ENCODE measurements around the gene EHBP1L1. TPM values are rescaled to one million over a fixed set of nuclear protein-coding genes. Genes with fewer than 3 reads are reported as not detected.

The EHBP1L1 gene
- total and polyA plus RNA-seq, 2 of the 8 experiments (the other 6 are each of a cell fraction or from before 2014, with no cell fraction given), result 4.3 to 6.6 TPM

DNA sequence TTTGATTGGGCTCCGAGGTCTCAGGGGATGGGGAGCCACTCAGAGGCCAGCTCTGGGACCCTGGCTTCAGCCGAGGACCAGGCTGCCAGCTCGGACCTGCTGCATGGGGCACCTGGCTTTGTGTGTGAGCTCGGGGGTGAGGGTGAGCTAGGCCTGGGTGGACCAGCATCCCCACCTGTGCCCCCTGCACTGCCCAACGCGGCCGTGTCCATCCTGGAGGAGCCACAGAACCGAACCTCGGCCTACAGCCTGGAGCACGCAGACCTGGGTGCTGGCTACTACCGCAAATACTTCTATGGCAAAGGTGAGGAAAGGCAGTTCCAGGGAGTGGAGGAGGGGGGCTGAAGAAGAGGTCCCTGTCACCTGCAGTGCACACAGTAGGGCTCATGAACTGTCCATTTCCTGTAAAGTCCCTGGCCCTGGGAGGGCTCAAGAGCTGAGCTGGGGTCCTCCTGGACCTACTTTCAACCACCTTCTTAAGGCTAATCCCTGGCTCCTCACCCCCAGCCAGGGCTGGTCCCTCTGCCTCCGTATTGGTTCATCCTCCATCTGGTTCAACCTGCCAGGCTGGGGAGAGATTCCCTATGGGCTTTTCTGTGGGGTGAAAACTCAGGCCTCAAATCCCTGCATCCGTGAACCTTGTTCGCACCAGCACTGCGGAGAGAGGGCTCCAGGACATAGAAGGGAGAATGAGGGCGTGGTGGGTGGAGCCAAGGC, 65.6 kb downstream of the EHBP1L1 start:
- no peaks in the 10 kb centered on the region for H3K79me2 ChIP-seq (ENCODE audit: control insufficient read depth in 1 of 2, insufficient read depth in 2 of 2, low read length in 2 of 2)
- FAIRE-seq (no peak), DNase-seq (ENCODE audit: low read depth in 1 of 2, low spot score in 2 of 2) (no peak)
- H3K9me3 ChIP-seq (ENCODE audit: insufficient read depth in 2 of 2, low read depth in 1 of 2, low read length in 1 of 2), result no peaks in the 10 kb centered on the region
- H3K27me3 ChIP-seq (replicated peaks in 1 of 4; ENCODE audit: control insufficient read depth in 3 of 4, extremely low read depth in 1 of 4, insufficient read depth in 3 of 4, low read length in 3 of 4), result peaks cover 0 to 4% (median 2%) of the 10 kb centered on the region in 4 experiments; a peak in 3 of 7 replicates
- peak overlapping the region; percentile 52; the same call in 1 of the 2 replicates for H2AFZ ChIP-seq (ENCODE audit: low read length)
- 0 out of 2 replicates have a peak overlapping the region, but pooled peaks have one; percentile 21 for H2BK20ac ChIP-seq (ENCODE audit: low read length)
- no peak overlapping the region for H3K23ac ChIP-seq (ENCODE audit: insufficient read length)
- ChIA-PET POLR2A (ENCODE audit: partially characterized antibody) (interaction anchor here (0.5 to 6.0 kb wide), 8 partner anchors 11 to 217 kb away, joined by 3 to 56 read pairs (median 6); partner anchors contain the start of genes CFL1 and RELA), CTCF (ENCODE audit: partially characterized antibody) (interaction anchor here (0.7 to 2.4 kb wide), 13 partner anchors 9 to 983 kb away, joined by 3 to 12 read pairs (median 4); partner anchors contain the start of genes AP5B1 and KAT5)
- H2BK120ac ChIP-seq (replicated peaks; ENCODE audit: low read depth, low read length), result no peak overlapping the region
- no peak overlapping the region; the same call in 1 of the 2 replicates for H3K18ac ChIP-seq (ENCODE audit: extremely low read depth, low read length)
- H3K4ac ChIP-seq (replicated peaks; ENCODE audit: insufficient read length, low read depth, low read length), result no peak overlapping the region
- H4K20me1 ChIP-seq (replicated peaks in 1 of 2; ENCODE audit: control insufficient read depth in 1 of 2, insufficient read depth in 2 of 2, low read length in 2 of 2), result peaks cover 0 to 11% of the 10 kb centered on the region in 2 experiments
- H4K8ac ChIP-seq (ENCODE audit: extremely low read depth, insufficient read depth, low read length), result peak overlapping the region; percentile 17; the same call in 1 of the 2 replicates
- H2BK12ac ChIP-seq (ENCODE audit: low read depth, low read length), result peak overlapping the region; percentile 80; the same call in 1 of the 2 replicates
- 75% methylated on average over 16 of the region's 16 CpGs; no CpG with 5 or more reads in 1 of the 2 experiments for WGBS, 2 experiments (ENCODE audit: extremely low coverage in 1 of 2, insufficient coverage in 1 of 2, insufficient read length in 1 of 2, insufficient replicate concordance in 2 of 2, low coverage in 1 of 2, low lambda C conversion rate in 2 of 2, missing lambda C conversion rate in 1 of 2)
- H3K14ac ChIP-seq (ENCODE audit: insufficient read length), result no peak overlapping the region
- no peaks in the 10 kb centered on the region; the same call in 1 of the 2 replicates for H3K79me1 ChIP-seq (ENCODE audit: low read depth, low read length)
- H2BK15ac ChIP-seq (ENCODE audit: low read length), result no peak overlapping the region
- peaks cover 0 to 6% (median 2%) of the 10 kb centered on the region in 4 experiments; a peak in 3 of 8 replicates for H3K36me3 ChIP-seq (ENCODE audit: control insufficient read depth in 2 of 4, insufficient read depth in 4 of 4, low read length in 3 of 4)
- H3K27ac ChIP-seq (ENCODE audit: low read depth, low read length), result no peak overlapping the region
- peaks cover 8% of the 10 kb centered on the region; the same call in 1 of the 2 replicates for H3K23me2 ChIP-seq (ENCODE audit: low read depth, low read length)
- H3K4me1 ChIP-seq (replicated peaks in 1 of 4; ENCODE audit: control insufficient read depth in 3 of 4, insufficient read depth in 4 of 4, low read length in 3 of 4), result peaks cover 3 to 36% (median 22%) of the 10 kb centered on the region in 4 experiments
- peak overlapping the region; percentile 86 for H4K5ac ChIP-seq (ENCODE audit: insufficient read length, low read depth, low read length)
- peak overlapping the region; percentile 40; the same call in 1 of the 2 replicates for H2BK5ac ChIP-seq (ENCODE audit: low read depth, low read length)
- H3K4me2 ChIP-seq (ENCODE audit: insufficient read depth in 1 of 2, low read depth in 2 of 2, low read length in 2 of 2), result peak overlapping the region; percentile 77 to 98
- H3K9ac ChIP-seq (replicated peaks in 1 of 4; ENCODE audit: extremely low read depth in 1 of 4, low read depth in 3 of 4, low read length in 3 of 4), result no peak overlapping the region
- no peak overlapping the region for H3K56ac ChIP-seq (replicated peaks; ENCODE audit: insufficient read length, low read depth, low read length)
- peak overlapping the region; percentile 40; the same call in 1 of the 2 replicates for H2AK5ac ChIP-seq (ENCODE audit: low read depth, low read length)
- TF ChIP-seq ASH2L (IDR thresholded peaks at IDR 0.05; ENCODE audit: low read length) (no peak), RBBP5 (IDR thresholded peaks at IDR 0.05; ENCODE audit: borderline replicate concordance, low read depth, low read length) (0 out of 2 replicates have a peak, but pooled peaks have one; percentile 18)
- H3K4me3 ChIP-seq (ENCODE audit: extremely low read depth in 1 of 4, insufficient read depth in 2 of 4, low read depth in 3 of 4, low read length in 4 of 4), result peak overlapping the region in 2 of 4 experiments; percentile 26 to 70; a peak in 5 of 8 replicates
- H4K91ac ChIP-seq (replicated peaks; ENCODE audit: insufficient read length, low read length), result peak overlapping the region; percentile 52
